ENCODE results near the gene NPSR1.

- TF ChIP-seq ZC3H10 (CRISPR knock-in tag; IDR thresholded peaks at IDR 0.05) (no peak), ARNTL (CRISPR knock-in tag; IDR thresholded peaks at IDR 0.05; ENCODE audit: borderline replicate concordance, low read depth) (no peak), ZFP3 (CRISPR knock-in tag; IDR thresholded peaks at IDR 0.05) (no peak), GLIS3 (CRISPR knock-in tag; IDR thresholded peaks at IDR 0.05) (no peak), SNAI2 (CRISPR knock-in tag; IDR thresholded peaks at IDR 0.05) (no peak), ZFP30 (CRISPR knock-in tag; IDR thresholded peaks at IDR 0.05) (no peak), PATZ1 (CRISPR knock-in tag; IDR thresholded peaks at IDR 0.05; ENCODE audit: borderline replicate concordance) (no peak), CSDC2 (CRISPR knock-in tag; IDR thresholded peaks at IDR 0.05) (no peak)
These were observed 187.1 kb downstream of the NPSR1 start for GRCh38 chr7:34844936-34845665.

Data from SK-N-SH treated with all-trans-retinoic acid at 6 μM for 48 hours (cell line).